CD4-positive, alpha-beta T cell (primary cell): ENCODE data around the gene BTBD2. TPM values are rescaled to one million over a fixed set of nuclear protein-coding genes. Genes with fewer than 3 reads are reported as not detected.

ENCODE experiments used
- ATAC-seq: fragments of 200-7000 bp; cut with Tn5 transposase; one replicate; pipeline ENCODE4 v1.10.0; 2022; ENCODE audit warnings: mild to moderate bottlenecking; ENCODE audit not compliant: poor library complexity
- CTCF ChIA-PET: fragments of 350-600 bp; sonication (Branson Sonifier 250); formaldehyde crosslinking; loops from one replicate; lab custom pipeline; 2021; ENCODE audit warnings: antibody characterized with exemption, inconsistent platforms; lab: Charles Lee
- POLR2A ChIA-PET: fragments of 350-600 bp; sonication (Branson Sonifier 250); formaldehyde crosslinking; loops from one replicate; lab custom pipeline; 2021; ENCODE audit warnings: antibody characterized with exemption, inconsistent platforms; lab: Charles Lee
- DNase-seq, 14 experiments: peaks; one replicate each; pipeline ENCODE4 v3.0.0-alpha.2; 2013 to 2020; ENCODE audit warnings: mixed read lengths in 2 of 14
- H3K27ac ChIP-seq, 2 donors: one replicate each; pipeline versions ENCODE4 v1.5.1 to v1.7.0; 2013; ENCODE audit warnings: low read length in 2 of 2, low read depth in 1 of 2, mild to moderate bottlenecking in 1 of 2
- H3K27me3 ChIP-seq, 2 experiments: 1 replicate in 1 of 2; 2 replicates in 1 of 2; pipeline versions ENCODE4 v1.6.1 to v1.7.0; 2013; ENCODE audit warnings: low read length in 2 of 2, control low read depth in 1 of 2, mild to moderate bottlenecking in 1 of 2, moderate library complexity in 1 of 2; ENCODE audit not compliant: insufficient read depth in 2 of 2, control insufficient read depth in 1 of 2
- H3K36me3 ChIP-seq: one replicate; pipeline ENCODE4 v1.6.1; 2013; ENCODE audit warnings: low read length, control low read depth; ENCODE audit not compliant: insufficient read depth
- H3K4me1 ChIP-seq: one replicate; pipeline ENCODE4 v1.6.1; 2013; ENCODE audit warnings: low read length, control low read depth; ENCODE audit not compliant: insufficient read depth
- H3K4me3 ChIP-seq: one replicate; pipeline ENCODE4 v1.5.1; 2013; ENCODE audit warnings: mild to moderate bottlenecking, low read length, moderate library complexity
- H3K9me3 ChIP-seq, 2 experiments: 1 replicate in 1 of 2; 2 replicates in 1 of 2; pipeline versions ENCODE4 v1.6.1 to v1.7.0; 2013; ENCODE audit warnings: low read length in 2 of 2, mild to moderate bottlenecking in 2 of 2, control low read depth in 1 of 2, moderate library complexity in 1 of 2; ENCODE audit not compliant: control insufficient read depth in 1 of 2, insufficient read depth in 1 of 2
- H3K27ac Mint-ChIP-seq: one replicate; pipeline ENCODE4 v1.8.0; 2020; ENCODE audit warnings: mixed read lengths
- H3K27me3 Mint-ChIP-seq: one replicate; pipeline ENCODE4 v1.8.0; 2021; ENCODE audit warnings: mixed read lengths
- H3K36me3 Mint-ChIP-seq: one replicate; pipeline ENCODE4 v1.8.0; 2021; ENCODE audit warnings: low read depth, mixed read lengths
- H3K4me1 Mint-ChIP-seq: one replicate; pipeline ENCODE4 v1.8.0; 2021; ENCODE audit warnings: low read depth, mixed read lengths
- H3K4me3 Mint-ChIP-seq: one replicate; pipeline ENCODE4 v1.8.0; 2020; ENCODE audit warnings: mild to moderate bottlenecking, mixed read lengths
- H3K9me3 Mint-ChIP-seq: one replicate; pipeline ENCODE4 v1.8.0; 2020; ENCODE audit warnings: mixed read lengths
- CTCF ChIP-seq: fragments of 200-600 bp; IDR thresholded peaks from one replicate; pipeline ENCODE4 v1.8.0; 2022; ENCODE audit warnings: antibody characterized with exemption, mild to moderate bottlenecking
- intact Hi-C, 2 experiments: fragments of 100-400 bp; cut with DNase I in 1 of 2; cut with micrococcal nuclease in 1 of 2; formaldehyde crosslinking; loops; one replicate each; pipeline versions ENCODE4 v1.15.1 to v1.9.0; 2023 to 2025; cut with DNase I, micrococcal nuclease
- total RNA-seq, 174 experiments: library from RNA in 2 of 174; stranded (reverse) in 2 of 174; gene quantifications; one replicate each; pipeline ENCODE4 v1.2.3 and lab custom pipeline; 2021 to 2026

The BTBD2 gene
- total RNA-seq, 2 experiments from 2014 or later, result 44.4 to 44.9 TPM

GRCh38 chr19:2041433-2041682 is 25.8 kb upstream of the BTBD2 start:
- CTCF ChIA-PET, result no interaction called here

DNA sequence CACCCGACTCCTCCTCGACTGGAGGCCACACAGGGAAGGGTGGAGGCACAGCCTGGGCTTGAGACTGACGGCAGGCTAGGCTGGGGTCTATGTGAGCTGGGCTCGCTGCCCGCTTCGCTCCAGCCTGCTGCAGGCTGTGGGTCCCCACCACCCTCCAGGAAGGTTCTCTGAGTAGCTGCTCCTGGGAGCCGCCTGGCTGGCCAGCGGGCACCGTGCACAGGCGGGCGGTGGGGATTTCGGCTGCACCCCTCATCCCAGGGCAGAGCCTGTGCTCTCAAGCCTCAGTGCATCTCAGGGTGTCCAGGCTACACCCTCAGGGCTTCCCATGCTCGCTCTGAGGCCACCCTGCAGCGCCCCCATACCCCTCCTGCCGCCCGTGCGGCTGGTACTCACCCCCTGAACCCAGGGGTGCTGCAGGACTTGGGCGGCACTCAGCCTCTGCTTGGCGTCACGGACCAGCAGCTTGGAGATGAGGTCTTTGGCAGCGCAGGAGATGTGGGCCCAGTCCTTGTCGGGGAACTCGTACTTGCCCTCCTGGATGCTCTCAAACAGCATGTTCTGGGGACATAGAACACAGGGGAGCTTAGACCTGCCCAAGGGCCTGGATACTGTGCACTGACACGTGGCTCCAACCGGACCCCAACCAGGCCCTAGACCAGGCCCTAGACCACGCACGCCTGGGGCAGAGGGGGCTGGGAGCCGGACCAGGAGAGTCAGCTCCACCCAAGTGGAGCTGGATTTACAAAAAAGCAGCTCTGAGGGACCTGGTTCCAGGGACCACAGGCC is 25.3 kb upstream of the BTBD2 start:
- ATAC-seq (no peak), DNase-seq (peak in 1 of 14 experiments; percentile 40)
- Mint-ChIP-seq H3K4me3 (peak overlapping the region; percentile 27), H3K36me3 (peaks cover 52% of the 10 kb centered on the region), H3K27me3 (no peaks in the 10 kb centered on the region), H3K4me1 (peaks cover 28% of the 10 kb centered on the region), H3K9me3 (no peaks in the 10 kb centered on the region), H3K27ac (peak overlapping the region; percentile 97)
- H3K4me3 ChIP-seq, result peak overlapping the region; percentile 44
- H3K4me1 ChIP-seq, result peaks cover 62% of the 10 kb centered on the region
- H3K36me3 ChIP-seq, result peaks cover 67% of the 10 kb centered on the region
- CTCF ChIA-PET, result interaction anchor here (0.9 kb wide), 1 partner anchor 29 kb away, joined by 3 read pairs; no protein-coding TSS in a partner anchor
- H3K27ac ChIP-seq, result peak overlapping the region; percentile 98 to 99
- POLR2A ChIA-PET, result interaction anchor here (1.1 to 3.3 kb wide), 6 partner anchors 8 to 165 kb away, joined by 3 to 31 read pairs (median 6); partner anchors contain the start of gene MKNK2
- intact Hi-C loops, result no loop called here
- no peaks in the 10 kb centered on the region for H3K27me3 ChIP-seq
- peaks cover 0 to 9% of the 10 kb centered on the region in 2 experiments for H3K9me3 ChIP-seq
- TF ChIP-seq CTCF, result no peak

More at GRCh38 chr19:2041433-2041682, 25.8 kb upstream of the BTBD2 start:
- H3K27me3 Mint-ChIP-seq, result no peaks in the 10 kb centered on the region
- Histone ChIP-seq H3K27ac (peak overlapping the region; percentile 98 to 99), H3K9me3 (peaks cover 0 to 4% of the 10 kb centered on the region in 2 experiments), H3K36me3 (peaks cover 72% of the 10 kb centered on the region), H3K4me3 (peak overlapping the region; percentile 44), H3K4me1 (peaks cover 67% of the 10 kb centered on the region), H3K27me3 (no peaks in the 10 kb centered on the region)
- POLR2A ChIA-PET, result interaction anchor here (1.5 to 3.3 kb wide), 4 partner anchors 9 to 166 kb away, joined by 5 to 31 read pairs (median 18); partner anchors contain the start of gene MKNK2
- H3K4me3 Mint-ChIP-seq, result peak overlapping the region; percentile 51
- H3K4me1 Mint-ChIP-seq, result peaks cover 28% of the 10 kb centered on the region
- no peaks in the 10 kb centered on the region for H3K9me3 Mint-ChIP-seq
- H3K27ac Mint-ChIP-seq, result peak overlapping the region; percentile 97
- DNase-seq (no peak), ATAC-seq (no peak)
- intact Hi-C loops, result no loop called here
- TF ChIP-seq CTCF, result no peak
- H3K36me3 Mint-ChIP-seq, result peaks cover 52% of the 10 kb centered on the region

- H3K27ac ChIP-seq, result peak overlapping the region; percentile 98 to 99
- no peak for ATAC-seq
- intact Hi-C loops, result no loop called here
- CTCF ChIA-PET, result interaction anchor here (0.9 kb wide), 1 partner anchor 30 kb away, joined by 3 read pairs; no protein-coding TSS in a partner anchor
- peaks cover 50% of the 10 kb centered on the region for H3K36me3 Mint-ChIP-seq
- no peak overlapping the region for H3K4me3 Mint-ChIP-seq
- POLR2A ChIA-PET, result interaction anchor here (0.6 to 2.7 kb wide), 6 partner anchors 8 to 46 kb away, joined by 3 to 31 read pairs (median 3); no protein-coding TSS in a partner anchor
- H3K4me1 ChIP-seq, result peaks cover 58% of the 10 kb centered on the region
- no peak for TF ChIP-seq CTCF
- H3K27me3 ChIP-seq, result no peaks in the 10 kb centered on the region
- peak in 1 of 14 experiments; percentile 46 for DNase-seq
- no peaks in the 10 kb centered on the region for H3K9me3 Mint-ChIP-seq
- peaks cover 31% of the 10 kb centered on the region for H3K4me1 Mint-ChIP-seq
- H3K36me3 ChIP-seq, result peaks cover 59% of the 10 kb centered on the region
- H3K9me3 ChIP-seq, result peaks cover 0 to 16% of the 10 kb centered on the region in 2 experiments
- no peaks in the 10 kb centered on the region for H3K27me3 Mint-ChIP-seq
- H3K4me3 ChIP-seq, result no peak overlapping the region
- peak overlapping the region; percentile 97 for H3K27ac Mint-ChIP-seq
Observed at GRCh38 chr19:2039959-2040646, 24.6 kb upstream of the BTBD2 start.
